ENCODE results near the gene SPECC1L.

Gene SPECC1L

DNA sequence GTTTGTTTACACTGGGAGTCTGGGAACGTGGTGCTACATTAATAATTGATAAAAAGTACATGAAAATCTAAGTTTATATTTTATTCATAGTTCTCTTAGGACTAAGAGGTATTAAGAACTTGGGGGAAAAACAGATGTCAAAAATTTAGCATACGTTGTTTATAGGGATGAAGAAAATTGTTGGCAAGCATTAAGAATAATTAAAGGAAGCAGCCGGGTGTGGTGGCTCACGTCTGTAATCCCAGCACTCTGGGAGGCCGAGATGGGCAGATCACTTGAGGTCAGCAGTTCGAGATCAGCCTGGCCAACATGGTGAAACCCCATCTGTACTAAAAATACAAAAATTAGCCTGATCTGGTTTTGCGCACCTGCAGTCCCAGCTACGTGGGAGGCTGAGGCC lies 96.1 kb downstream of the SPECC1L start:
- DNase-seq (ENCODE audit: low spot score) = no peak

DNA sequence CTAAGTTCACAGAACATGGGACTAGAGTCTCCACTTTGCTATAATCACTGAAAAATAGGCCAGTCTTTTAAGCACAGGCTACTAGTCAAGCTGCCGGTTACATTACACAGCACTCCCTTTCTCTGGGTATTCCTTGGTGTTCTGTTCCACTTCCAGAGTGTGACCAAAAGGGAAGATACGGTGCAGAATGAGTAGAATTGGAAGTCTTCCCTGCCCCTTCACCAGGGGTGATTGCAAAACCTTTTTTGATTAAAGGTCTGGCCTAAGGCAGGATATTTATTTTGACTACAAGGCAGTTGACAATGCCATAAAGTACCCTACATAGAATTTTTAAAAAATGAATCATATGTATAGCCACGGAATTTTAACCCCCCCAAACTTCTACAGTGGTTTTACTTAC lies 97.2 kb downstream of the SPECC1L start:
- no peak for DNase-seq (ENCODE audit: low spot score)

DNA sequence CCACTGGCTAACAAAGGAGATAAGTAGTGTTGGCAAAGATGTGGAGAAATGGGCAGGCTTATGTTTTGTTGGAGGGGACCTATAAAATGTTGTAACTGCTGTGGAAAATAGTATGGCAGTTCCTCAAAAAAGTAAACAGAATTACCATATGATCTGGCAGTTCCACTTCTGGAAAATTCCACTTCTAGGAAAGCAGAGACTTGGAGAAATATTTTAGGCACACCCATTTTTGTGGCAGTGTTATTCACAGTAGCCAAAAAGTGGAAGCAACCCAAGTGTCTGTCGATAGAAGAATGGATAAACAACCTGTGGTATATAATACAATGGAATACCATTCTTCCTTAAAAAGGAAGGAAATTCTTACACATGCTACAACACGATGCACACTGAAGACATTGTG lies 99.8 kb downstream of the SPECC1L start:
- no peak for DNase-seq (ENCODE audit: low spot score)

DNA sequence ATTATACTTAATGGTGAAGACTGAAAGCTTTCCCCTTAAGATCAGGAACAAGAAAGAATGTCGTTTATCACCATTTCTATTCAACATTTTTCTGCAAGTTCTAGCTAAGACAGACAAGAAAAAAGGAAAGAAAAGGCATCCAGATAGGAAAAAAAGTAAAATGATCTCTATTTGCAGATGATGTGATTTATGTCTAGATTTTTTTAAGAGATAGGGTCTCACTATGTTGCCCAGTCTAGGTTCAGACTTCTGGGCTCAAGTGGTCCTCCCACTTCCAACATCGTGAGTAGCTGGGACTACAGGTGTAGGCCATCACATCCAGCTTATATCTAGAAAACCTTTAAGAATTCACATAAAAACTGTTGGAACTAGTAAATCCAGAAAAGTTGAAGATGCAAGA lies 105.4 kb downstream of the SPECC1L start:
- DNase-seq (ENCODE audit: low spot score) = no peak

DNA sequence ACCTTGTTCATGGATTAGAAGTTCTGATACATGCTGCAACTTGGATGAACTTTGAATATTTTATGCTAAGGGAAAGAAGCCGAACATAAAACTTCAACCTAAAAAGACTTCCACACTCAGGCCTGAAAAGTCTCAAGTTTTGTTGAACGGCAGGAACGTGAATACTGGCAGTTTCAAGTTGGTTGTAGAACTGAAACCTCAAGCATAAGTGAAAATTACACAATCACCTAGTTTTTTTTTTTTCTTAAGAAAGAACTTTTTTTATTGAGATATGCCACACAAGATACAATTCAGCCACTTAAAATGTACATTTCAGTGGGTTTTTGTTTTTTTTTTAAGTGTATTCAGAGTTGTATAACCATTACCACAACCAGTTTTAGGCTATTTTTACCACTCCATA lies 106.0 kb downstream of the SPECC1L start:
- DNase-seq (ENCODE audit: low spot score) = no peak

DNA sequence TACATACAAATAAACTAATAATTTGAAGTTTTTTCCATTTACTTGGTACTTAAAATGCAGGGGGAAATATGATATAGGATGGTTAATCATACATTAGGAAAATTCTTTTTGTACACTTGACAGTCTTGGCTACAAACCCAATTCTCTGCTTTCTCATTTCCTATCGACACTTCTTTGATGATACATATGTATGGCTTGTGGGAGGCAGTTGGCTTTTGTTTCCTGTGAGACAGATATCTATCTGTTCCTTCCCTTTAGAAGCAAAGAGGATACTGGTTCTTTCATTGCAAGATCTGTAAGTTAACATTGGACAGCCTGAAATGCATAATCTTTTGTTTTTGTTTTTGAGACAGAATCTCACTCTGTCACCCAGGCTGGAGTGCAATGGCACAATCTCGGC lies 108.9 kb downstream of the SPECC1L start:
- DNase-seq (ENCODE audit: low spot score) = no peak

DNA sequence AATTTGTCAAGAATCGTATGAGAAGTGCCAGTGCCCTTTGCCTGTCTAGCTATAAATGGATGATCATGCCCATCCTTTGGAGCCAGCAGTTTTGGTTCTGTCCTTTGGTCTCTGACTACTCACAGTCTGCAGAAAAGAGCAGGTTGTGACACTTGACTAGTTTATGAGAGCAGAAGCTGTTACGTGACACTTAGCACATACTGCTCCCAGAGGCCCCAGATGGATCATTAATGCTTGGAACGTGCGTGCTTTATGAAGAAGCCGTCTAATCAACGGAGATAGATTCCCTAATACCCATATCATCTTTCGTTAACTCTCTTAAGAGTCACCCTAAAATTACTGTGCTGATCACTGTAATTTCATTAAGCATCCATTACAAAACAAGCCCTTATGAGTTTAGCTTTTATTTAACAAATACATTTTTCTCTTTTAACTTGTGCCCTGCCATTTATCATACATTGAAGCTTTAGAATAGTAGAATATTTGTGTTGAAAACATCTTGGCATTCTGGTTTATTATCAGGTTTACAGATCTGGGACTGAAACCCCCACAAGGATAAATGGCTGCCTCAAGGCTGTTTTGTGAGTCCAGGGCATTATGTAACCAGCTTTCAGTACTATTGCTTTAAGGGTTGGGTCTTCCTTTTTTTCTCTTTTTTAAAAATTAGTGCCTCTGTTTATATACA lies 109.7 kb downstream of the SPECC1L start:
- DNase-seq (ENCODE audit: low spot score) = no peak

DNA sequence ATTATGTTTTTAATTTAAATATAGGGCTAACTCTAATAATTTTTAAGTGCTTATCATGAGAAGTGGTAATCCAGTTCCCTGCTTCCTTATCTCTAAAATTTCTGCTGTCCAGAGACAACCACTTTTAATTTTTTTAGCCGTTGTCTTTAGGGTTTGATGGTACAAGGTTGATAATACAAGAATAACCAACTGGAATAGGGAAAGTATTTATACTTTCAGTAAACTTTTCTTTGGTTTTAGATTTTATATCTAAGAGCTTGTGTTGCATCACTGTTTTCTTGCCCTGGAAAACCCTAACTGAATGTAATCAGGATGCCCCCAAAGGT lies 110.2 kb downstream of the SPECC1L start:
- DNase-seq (ENCODE audit: low spot score) = no peak

DNA sequence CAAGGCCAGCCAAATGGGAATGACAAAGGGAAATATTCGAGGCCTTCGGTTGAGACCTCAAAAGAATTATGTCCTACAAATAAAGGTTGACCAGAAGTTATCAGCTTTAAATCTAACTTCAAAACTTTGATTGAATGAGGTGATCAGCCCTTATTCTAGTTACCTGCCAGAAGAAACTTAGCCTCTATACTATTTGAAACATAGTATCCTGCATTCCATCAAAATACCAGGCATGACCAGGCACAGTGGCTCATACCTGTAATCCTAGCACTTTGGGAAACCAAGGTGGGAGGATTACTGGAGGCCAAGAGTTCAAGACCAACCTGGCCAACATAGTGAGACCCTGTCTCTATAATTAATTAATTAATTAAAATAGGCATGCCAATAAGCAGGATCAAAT lies 112.4 kb downstream of the SPECC1L start:
- no peak for DNase-seq (ENCODE audit: low spot score)

DNA sequence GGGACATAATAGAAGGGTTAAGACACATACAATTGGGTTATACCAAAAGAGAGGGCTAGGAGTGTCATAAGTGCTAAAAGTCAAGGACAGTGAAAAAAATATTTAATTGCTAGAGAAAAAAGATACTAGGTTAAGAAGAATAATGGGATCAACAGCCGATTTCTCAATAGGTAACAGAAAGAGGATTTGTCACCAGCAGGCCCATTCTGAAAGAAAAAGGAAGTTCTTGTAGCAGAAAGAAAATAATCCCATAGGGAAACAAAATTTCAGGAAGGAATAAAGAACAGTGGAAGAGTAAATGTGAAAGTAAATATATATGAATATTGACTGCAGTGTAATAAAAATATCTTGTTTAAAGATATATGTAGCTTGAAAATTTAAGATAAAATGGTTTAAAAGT lies 113.5 kb downstream of the SPECC1L start:
- no peak for DNase-seq (ENCODE audit: low spot score)

DNA sequence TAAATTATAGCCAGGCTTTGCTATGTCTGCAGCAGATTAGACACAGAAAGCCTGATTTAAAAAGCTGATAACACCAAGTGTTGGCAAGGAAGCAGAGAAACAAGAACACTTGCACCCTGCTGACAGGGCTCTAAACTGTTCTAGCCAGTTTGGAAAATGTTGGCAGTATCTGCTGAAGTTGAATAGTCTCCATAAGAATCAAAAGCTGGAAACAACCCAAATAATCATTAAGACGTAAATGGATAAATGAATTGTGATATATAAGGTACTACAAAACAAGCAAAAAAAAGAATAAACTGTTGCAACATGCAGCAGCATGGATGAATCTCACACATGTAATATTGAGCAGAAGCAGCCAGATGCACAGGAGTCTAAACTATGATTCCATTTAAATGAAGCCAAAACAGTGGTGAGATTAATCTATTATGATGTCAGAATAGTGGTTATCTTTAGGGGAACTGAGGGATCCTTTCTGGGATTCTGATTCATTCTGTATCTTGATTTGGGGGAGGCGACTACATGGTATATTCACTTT lies 116.4 kb downstream of the SPECC1L start:
- no peak for DNase-seq (ENCODE audit: low spot score)

DNA sequence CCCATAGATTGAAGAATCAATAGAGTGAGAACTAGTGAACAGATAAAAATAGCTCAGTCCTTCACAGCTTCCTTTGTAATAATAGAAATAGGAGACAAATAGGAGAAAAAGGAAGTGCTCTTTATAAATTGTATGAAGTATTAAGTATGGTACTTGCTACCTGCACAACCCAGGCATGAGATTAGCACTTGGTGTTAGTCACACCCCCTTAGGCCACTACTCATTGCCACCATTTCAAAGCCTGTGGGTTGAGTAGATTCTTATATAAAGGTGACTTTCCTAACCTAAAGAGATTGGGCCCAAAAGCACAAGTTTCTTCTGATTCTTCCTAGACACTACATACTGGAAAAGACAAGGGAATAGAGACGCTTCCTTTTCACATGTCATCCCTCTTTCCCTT lies 119.0 kb downstream of the SPECC1L start:
- DNase-seq (ENCODE audit: low spot score) = no peak

DNA sequence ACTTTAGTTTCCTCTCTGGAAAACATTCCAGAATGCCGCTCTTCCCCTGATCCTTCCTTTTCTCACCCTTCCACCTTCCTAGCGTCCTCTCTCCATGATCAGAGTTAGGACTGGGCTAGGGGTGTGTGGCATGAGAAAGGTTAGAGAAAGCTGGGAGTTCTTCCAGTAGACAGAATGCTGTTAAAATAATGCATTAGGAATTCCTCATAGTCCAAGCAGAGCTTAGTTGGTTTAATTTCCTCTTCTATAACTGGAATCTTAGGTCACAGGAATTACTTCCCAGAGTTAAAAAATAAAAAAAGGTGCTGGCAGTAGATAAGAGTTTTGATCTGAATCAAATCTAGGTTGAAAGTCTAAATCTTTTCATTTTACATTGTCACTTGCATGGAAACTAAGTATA lies 119.5 kb downstream of the SPECC1L start:
- DNase-seq (ENCODE audit: low spot score) = no peak

DNA sequence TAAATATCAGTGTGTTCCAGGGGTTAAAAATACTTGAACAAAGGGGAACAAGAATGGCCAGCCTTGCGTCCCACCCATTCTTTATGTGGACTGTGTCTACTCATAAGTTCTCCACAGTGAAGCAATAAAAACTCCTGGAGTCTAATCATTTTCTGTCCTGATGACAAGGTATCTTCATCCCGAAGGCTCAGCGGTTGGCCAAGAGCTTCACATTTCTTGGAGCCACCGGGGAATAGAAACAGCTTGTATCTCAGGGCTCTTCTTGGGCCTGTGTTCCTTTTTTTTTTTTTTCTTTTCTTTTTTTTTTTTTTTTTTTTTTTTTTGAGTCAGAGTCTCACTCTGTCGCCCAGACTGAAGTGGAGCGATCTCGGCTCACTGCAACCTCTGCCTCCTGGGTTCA lies 119.9 kb downstream of the SPECC1L start:
- DNase-seq (ENCODE audit: low spot score) = no peak

DNA sequence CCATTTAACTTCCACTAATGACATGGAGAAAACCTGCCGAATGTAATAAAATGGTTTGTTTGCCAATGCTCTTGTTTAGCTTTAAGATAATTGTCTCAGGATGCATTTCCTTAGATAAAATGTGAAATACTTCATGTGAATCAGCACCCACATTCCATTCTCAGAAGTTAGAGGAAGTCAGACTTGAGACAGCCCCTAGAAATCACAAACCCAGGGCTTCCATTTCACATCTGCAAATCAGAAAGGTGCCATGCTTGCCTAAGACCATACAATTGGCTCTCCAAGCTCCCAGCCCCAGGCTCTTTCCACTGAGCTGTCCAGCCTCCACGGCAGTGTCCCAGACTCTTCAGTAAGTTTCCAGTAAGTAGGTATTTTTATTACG lies 121.2 kb downstream of the SPECC1L start:
- DNase-seq (ENCODE audit: low spot score) = no peak

DNA sequence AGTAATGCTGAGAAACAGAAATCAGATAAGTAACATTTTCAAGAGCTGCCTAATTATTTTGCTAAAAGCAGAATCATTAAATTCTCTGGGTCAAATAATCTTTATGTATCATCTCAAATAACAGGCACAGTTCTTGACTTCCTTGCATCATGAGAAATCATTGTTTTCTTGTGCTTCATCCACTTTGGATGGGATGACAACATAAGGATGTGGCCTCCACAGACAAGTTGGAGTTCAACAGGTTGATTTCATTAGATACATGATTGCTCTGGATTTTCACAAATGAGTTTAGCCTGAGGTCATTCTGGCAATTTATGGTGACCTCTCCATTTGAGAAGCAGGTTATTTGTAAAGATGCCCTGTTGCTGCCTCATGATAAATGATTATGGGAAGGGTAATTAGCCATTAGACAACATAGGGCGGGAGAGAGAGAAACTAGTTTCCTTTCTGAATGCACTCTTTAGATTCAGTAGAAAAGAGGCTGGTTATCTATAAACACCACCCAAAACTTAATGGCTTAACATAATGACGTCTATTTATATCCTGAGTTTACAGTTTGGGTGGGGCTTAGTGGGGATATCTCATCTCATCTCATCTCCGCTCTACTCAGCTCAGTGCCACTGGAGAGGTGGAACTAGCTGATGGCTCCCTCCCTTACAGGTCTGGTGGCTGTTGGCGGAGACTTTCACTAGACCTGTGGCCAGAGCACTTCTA lies 121.7 kb downstream of the SPECC1L start:
- no peak for DNase-seq (ENCODE audit: low spot score)

DNA sequence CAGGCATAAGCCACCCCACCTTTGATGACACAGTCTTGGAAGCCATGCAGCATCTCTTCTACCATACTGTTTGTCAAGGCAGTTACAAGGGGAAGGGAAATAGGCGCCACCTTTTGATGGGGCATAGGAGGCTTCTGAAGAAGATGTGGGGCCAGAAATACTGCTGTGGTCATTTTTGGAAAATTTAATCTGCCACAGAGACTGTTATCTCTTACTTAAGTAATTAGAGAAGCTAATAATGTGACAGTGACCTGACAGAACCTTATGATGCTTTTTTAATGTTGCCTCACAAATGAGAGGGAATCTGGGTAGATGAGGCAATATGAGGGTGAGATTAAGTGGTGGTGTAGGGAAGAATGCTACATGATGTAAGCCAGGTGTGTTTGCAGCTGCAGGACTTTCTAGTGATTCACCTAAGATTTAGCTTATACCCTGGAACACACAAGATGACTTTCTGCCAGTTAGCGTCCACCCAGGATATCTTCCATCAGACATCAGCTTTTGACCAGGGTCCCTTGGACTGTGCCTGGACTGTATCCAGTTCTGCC lies 122.5 kb downstream of the SPECC1L start:
- no peak for DNase-seq (ENCODE audit: low spot score)

DNA sequence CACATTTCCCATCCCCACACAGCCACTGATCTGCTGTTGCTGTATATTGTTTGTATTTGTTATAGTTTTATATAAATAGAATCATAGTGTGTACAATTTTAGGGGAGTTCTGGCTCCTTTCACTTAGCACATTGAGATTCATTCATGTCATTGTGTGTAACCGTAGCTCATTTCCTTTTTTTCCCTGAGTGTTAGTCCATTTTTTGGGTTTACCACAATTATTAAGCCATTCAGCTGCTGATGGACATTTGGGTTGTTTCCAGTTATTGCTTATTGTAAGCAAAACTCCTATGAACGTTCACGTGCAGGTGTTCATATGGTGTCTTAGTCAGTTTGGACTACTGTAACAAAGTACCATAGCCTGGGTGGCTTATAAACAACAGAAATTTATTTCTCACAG lies 123.2 kb downstream of the SPECC1L start:
- DNase-seq (ENCODE audit: low spot score) = no peak

DNA sequence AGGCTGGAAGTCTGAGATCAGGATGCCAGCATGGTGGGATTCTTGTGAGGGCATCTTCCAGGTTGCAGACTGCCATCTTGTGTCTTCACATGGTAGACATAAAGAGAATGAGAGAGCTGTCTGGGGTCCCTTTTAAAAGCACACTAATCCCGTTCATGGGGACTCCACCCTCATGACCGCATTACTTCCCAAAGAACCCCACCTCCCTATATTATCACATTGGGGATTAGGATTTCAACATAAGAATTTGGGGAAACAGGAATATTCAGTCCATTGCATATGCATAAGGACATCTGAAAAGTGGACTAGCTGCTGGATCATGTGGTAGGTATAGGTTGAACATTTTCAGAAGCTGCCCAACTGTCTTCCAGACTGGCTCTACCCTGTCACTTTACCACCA lies 123.6 kb downstream of the SPECC1L start:
- DNase-seq (ENCODE audit: low spot score) = no peak

DNA sequence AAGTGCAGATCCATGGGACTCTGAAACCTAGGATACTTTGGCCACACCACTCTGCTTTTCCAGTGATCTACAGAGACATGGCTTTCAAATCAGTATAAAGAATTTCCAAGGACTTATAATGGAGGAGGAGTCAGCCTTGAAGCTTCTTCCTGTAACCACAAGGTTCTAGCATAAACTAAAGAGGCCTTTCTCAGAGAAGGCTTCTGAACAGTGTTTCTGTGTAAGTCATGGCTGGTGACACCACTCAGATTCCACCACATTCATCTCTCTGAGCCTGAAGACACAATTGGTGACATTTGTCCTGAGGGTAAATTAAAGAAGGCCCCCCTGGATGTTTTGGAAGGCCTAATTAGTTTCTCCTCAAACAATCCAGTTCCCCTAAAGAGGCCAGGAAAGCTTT lies 127.8 kb downstream of the SPECC1L start:
- DNase-seq (ENCODE audit: low spot score) = no peak

DNA sequence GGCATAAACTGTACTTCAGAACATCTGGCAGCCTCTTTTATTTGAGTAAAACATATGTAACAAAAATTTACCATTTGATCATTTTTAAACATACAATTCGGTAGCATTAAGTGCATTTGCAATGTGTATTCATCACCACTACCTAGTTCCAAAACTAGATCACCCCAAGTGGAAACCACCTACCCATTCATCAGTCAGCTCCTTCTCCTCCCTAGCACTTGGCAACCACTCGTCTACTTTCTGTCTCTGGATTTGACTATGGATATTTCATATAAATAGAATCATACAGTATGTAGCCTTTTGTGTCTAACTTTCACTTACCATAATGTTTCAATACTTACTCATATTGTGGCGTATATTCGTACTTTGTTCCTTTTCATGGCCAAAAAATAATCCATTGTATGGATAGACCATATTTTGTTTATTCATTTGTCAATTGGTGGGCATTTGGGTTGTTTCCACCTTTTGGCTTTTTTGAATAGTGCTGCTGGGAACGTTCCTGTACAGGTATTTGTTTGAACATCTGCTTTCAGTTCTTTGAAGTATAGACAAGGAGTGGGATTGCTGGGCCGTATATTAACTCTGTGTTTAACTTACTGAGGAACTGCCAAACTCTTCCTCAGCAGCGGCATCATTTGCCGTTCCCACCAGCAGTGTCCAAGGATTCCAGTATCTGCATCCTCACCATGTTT lies 129.5 kb downstream of the SPECC1L start:
- no peak for DNase-seq (ENCODE audit: low spot score)

DNA sequence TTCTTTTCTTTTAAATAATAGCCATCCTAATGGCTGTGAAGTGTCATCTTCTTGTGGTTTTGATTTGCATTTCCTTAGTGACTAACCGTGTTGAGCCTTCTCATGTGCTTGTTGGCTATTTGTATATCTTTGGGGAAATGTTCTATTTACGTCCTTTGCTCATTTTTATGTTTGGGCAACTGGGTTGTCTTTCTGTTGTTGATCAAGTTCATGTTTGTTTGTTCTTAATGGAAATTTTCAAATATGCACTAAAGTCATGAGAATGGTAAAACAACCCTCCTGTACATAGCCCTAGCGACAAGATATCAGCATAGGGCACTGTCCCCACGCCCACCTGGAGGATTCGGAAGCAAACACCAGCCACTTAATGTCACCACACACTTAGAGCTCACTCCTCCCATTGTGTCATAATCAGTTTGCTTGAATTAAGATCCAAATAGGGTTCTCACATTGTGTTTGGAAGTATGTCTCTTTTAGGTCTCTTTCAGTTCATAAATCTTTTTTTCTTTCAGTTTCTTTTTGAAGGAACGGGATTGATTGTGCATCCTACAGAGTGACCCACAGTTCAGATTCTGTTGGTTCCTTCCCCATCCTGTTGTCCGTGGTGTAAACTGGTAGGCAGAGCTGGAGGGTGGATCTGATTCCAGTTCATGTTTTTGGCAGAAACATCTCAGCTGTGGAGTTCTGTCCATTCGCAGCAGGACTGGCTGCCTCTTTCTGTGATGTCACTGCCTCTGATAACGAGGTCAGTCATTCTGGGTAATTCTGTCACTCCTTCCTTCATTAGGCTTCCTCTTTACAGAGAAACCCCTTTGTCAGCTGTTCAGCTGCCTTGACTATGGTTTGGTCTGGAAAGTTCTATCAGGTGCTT lies 130.3 kb downstream of the SPECC1L start:
- no peak for DNase-seq (ENCODE audit: low spot score)

Measured in iPS-NIHi11 (cell line).